ENCODE results near the gene SMYD5. TPM values are rescaled to one million over a fixed set of nuclear protein-coding genes. Genes with fewer than 3 reads are reported as not detected.

SMYD5 gene
- total RNA-seq, 4 donors from 2014 or later = 12.1 to 19.6 (median 15.4) TPM

DNA sequence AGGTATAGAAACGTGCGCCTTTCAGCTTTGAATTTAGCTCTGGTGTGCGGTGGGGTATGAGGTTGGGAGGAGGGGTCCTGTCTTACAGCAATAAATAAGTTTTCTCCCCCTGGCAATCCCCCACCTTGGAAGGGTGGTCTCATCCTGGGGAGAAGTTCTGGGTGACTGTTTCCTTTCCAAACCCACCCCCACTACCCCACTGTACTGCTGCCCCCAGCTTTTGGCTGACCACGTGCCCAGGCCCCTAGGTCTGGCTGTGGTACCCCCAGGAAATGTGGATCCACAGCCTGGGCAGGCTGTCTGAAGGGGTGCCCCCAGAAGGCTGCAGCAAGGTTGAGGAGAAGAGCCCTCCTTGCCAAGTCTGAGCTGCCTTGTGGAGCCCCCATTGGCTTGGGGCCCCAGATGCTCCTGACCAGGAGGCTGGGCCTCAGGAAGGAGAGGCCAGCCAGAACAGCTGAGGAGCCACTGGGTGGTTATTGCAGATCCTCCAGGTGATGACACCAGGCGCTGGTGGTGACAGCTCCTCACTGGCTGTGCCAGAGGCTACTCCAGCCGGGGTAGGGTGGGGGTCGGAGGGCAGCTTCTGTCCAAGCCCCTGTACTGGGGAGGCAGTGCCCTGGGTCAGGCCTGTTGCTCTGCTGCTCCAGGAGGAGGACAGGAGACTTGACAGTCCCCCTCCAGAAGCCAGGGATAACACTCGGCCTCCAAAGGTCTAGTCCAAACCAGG, 44.3 kb downstream of the SMYD5 start:
- intact Hi-C loops (cut with DNase I) = no loop called here
- Histone ChIP-seq H3K27me3 (no peaks in the 10 kb centered on the region), H3K36me3 (peaks cover 3 to 28% (median 21%) of the 10 kb centered on the region in 4 donors), H3K9me3 (no peaks in the 10 kb centered on the region), H3K27ac (replicated peaks in 1 of 4) (no peak overlapping the region), H3K4me1 (peaks cover 0 to 2% (median 0%) of the 10 kb centered on the region in 4 donors), H3K4me3 (no peak overlapping the region)
- TF ChIP-seq POLR2AphosphoS5 (IDR thresholded peaks at IDR 0.05) = no peak
- TF ChIP-seq EP300 (IDR thresholded peaks at IDR 0.05) = no peak
- TF ChIP-seq, protein P1, sequence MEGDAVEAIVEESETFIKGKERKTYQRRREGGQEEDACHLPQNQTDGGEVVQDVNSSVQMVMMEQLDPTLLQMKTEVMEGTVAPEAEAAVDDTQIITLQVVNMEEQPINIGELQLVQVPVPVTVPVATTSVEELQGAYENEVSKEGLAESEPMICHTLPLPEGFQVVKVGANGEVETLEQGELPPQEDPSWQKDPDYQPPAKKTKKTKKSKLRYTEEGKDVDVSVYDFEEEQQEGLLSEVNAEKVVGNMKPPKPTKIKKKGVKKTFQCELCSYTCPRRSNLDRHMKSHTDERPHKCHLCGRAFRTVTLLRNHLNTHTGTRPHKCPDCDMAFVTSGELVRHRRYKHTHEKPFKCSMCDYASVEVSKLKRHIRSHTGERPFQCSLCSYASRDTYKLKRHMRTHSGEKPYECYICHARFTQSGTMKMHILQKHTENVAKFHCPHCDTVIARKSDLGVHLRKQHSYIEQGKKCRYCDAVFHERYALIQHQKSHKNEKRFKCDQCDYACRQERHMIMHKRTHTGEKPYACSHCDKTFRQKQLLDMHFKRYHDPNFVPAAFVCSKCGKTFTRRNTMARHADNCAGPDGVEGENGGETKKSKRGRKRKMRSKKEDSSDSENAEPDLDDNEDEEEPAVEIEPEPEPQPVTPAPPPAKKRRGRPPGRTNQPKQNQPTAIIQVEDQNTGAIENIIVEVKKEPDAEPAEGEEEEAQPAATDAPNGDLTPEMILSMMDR (IDR thresholded peaks at IDR 0.05) = no peak
- no peak for TF ChIP-seq POLR2A (IDR thresholded peaks at IDR 0.05; ENCODE audit: low read depth)
- WGBS = 100% methylated on average over 3 of the region's 8 CpGs
- DNase-seq (ENCODE audit: extremely low spot score) = no peak

DNA sequence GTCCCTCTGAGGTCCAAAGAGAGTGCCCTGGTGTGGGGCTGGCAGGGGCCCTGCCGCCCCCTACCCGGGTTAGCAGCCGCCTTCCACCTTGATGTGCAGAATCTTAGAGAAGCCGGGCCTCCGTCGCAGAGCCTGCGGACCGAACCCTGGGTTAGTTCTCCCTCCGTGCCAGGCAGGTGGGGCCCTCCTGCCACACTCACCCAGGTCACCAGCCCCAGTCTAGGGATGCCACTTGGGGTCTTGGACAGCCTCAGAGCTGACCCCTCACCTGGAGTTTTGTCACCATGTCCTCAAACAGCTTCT, 44.8 kb downstream of the SMYD5 start:
- Histone ChIP-seq H3K36me3 (peaks cover 0 to 26% (median 16%) of the 10 kb centered on the region in 4 donors), H3K9me3 (no peaks in the 10 kb centered on the region), H3K27me3 (no peaks in the 10 kb centered on the region), H3K4me3 (no peak overlapping the region), H3K27ac (replicated peaks in 1 of 4) (no peak overlapping the region), H3K4me1 (peaks cover 0 to 2% (median 0%) of the 10 kb centered on the region in 4 donors)
- intact Hi-C loops (cut with DNase I) = no loop called here
- WGBS = 88% methylated on average over 5 of the region's 9 CpGs
- no peak for TF ChIP-seq POLR2A (IDR thresholded peaks at IDR 0.05; ENCODE audit: low read depth)
- no peak for TF ChIP-seq EP300 (IDR thresholded peaks at IDR 0.05)
- TF ChIP-seq, protein P1 (IDR thresholded peaks at IDR 0.05) = no peak
- no peak for TF ChIP-seq POLR2AphosphoS5 (IDR thresholded peaks at IDR 0.05)
- no peak for DNase-seq (ENCODE audit: extremely low spot score)

GRCh38 chr2:73259276-73259675, 45.2 kb downstream of the SMYD5 start:
- Histone ChIP-seq H3K4me3 (no peak overlapping the region), H3K36me3 (peaks cover 0 to 22% (median 12%) of the 10 kb centered on the region in 4 donors), H3K27ac (replicated peaks in 1 of 4) (no peak overlapping the region), H3K4me1 (peaks cover 0 to 2% (median 0%) of the 10 kb centered on the region in 4 donors), H3K27me3 (no peaks in the 10 kb centered on the region), H3K9me3 (no peaks in the 10 kb centered on the region)
- intact Hi-C loops (cut with DNase I) = no loop called here
- WGBS = 96% methylated on average over 8 of the region's 8 CpGs
- TF ChIP-seq EP300 (IDR thresholded peaks at IDR 0.05) (no peak), POLR2AphosphoS5 (IDR thresholded peaks at IDR 0.05) (no peak), POLR2A (IDR thresholded peaks at IDR 0.05; ENCODE audit: low read depth) (no peak)
- TF ChIP-seq, protein P1 (IDR thresholded peaks at IDR 0.05) = no peak
- DNase-seq (ENCODE audit: extremely low spot score) = no peak

DNA sequence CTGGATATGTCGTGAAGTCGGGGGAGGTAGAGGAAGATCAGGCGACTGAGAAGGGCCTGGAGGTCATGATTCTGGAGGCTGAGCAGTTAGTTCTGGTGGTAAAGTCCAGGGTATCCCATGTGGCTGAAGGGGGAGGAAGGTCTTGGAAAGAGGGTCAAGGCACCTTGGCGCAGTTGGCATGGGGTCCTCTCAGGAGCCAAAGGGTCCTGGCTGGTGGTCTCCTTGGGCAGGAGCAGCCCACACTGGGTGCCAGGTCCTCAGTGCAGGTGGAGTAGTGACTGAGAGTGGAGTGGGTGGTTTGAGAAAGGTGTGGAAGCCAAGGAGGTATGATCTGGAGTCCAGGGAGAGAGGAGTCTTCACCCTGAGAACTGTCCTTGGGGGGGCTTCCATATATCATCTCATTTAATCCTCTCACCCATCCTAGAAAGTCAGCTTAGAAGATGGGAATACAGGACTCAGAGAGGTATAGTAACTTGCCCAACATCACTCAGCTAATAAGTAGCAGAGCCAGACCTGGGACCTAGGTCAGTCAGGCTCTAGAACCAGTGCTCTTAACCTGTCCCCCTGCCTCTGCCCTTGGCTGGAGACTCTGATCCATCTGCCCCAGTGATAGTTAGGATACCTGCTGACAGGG, 45.8 kb downstream of the SMYD5 start:
- 76% methylated on average over 4 of the region's 4 CpGs for WGBS
- TF ChIP-seq, protein P1 (IDR thresholded peaks at IDR 0.05) = no peak
- TF ChIP-seq POLR2AphosphoS5 (IDR thresholded peaks at IDR 0.05) = no peak
- no peak for TF ChIP-seq POLR2A (IDR thresholded peaks at IDR 0.05; ENCODE audit: low read depth)
- TF ChIP-seq EP300 (IDR thresholded peaks at IDR 0.05) = no peak
- intact Hi-C loops (cut with DNase I) = loop anchor here (10.0 kb wide), 1 partner anchor 125 kb away; the partner anchor contains the start of gene ALMS1

More for the DNA sequence above, 45.8 kb downstream of the SMYD5 start:
- no peaks in the 10 kb centered on the region for H3K27me3 ChIP-seq
- peaks cover 0 to 2% (median 0%) of the 10 kb centered on the region in 4 donors for H3K4me1 ChIP-seq
- no peaks in the 10 kb centered on the region for H3K9me3 ChIP-seq
- H3K4me3 ChIP-seq = no peak overlapping the region
- no peak for DNase-seq (ENCODE audit: extremely low spot score)
- peaks cover 0 to 16% (median 6%) of the 10 kb centered on the region in 4 donors for H3K36me3 ChIP-seq
- H3K27ac ChIP-seq (replicated peaks in 1 of 4) = no peak overlapping the region
